HepG2 (cell line): Measurements from ENCODE around the gene SND1.

ENCODE experiments used
- CTCF ChIP-seq: sonication (generic); formaldehyde crosslinking; IDR thresholded peaks from 2 replicates; pipeline ENCODE4 v1.5.0; 2020; ENCODE audit warnings: mild to moderate bottlenecking, missing genetic modification reagents, moderate library complexity
- HDAC2 ChIP-seq: sonication (generic); formaldehyde crosslinking; IDR thresholded peaks from 2 replicates; pipeline ENCODE4 v1.4.0; 2020; ENCODE audit warnings: missing genetic modification reagents
- MAFF ChIP-seq: IDR thresholded peaks from 2 replicates; pipeline ENCODE4 v1.6.1; 2011; ENCODE audit warnings: low read depth, low read length, improper control_type of control experiment
- SETDB1 ChIP-seq: sonication (generic); formaldehyde crosslinking; IDR thresholded peaks from 2 replicates; pipeline ENCODE4 v1.5.1; 2020; ENCODE audit warnings: missing genetic modification reagents, mild to moderate bottlenecking, borderline replicate concordance
- ZMAT5 ChIP-seq: sonication (generic); formaldehyde crosslinking; IDR thresholded peaks from 2 replicates; pipeline ENCODE4 v1.5.0; 2020; ENCODE audit warnings: mild to moderate bottlenecking, low read depth, missing genetic modification reagents, borderline replicate concordance

- TF ChIP-seq MAFF (no peak), ZMAT5 (CRISPR knock-in tag) (no peak), CTCF (CRISPR knock-in tag) (no peak), SETDB1 (CRISPR knock-in tag) (no peak), HDAC2 (CRISPR knock-in tag) (no peak)
Observed at GRCh38 chr7:127699853-127700252, 47.9 kb downstream of the SND1 start.
